RPMI7951 (cell line): ENCODE results near the gene CLEC11A. TPM values are rescaled to one million over a fixed set of nuclear protein-coding genes. Genes with fewer than 3 reads are reported as not detected.

Experiments
- DNase-seq: peaks from one replicate; pipeline ENCODE4 v3.0.0-alpha.2; 2012; ENCODE audit warnings: low read depth
- total RNA-seq: library from RNA; depleted of rRNA; stranded (reverse); fragments of >200 nt; shearing (Covaris generic); gene quantifications from 2 replicates; pipeline ENCODE4 v1.2.3, GENCODE V29; 2014; rRNA removed

The CLEC11A gene
- 149 and 186 TPM in 2 replicates for total RNA-seq

- peak; percentile 92 for DNase-seq
Measured at GRCh38 chr19:50723069-50723468, at the start of gene CLEC11A. Gene CLEC11A (plus strand): TSS chr19:50723364. CDS start chr19:50723526, 162 bp downstream.

GRCh38 chr19:50676625-50677197 lies 46.5 kb upstream of the CLEC11A start:
- DNase-seq = no peak

GRCh38 chr19:50677636-50678035 lies 45.5 kb upstream of the CLEC11A start:
- DNase-seq = no peak

GRCh38 chr19:50678323-50678722 lies 44.8 kb upstream of the CLEC11A start:
- no peak for DNase-seq

GRCh38 chr19:50679177-50680125 lies 43.7 kb upstream of the CLEC11A start:
- DNase-seq = peak; percentile 78

GRCh38 chr19:50686310-50687032 lies 36.7 kb upstream of the CLEC11A start:
- DNase-seq = no peak

GRCh38 chr19:50688766-50689165 lies 34.4 kb upstream of the CLEC11A start:
- no peak for DNase-seq

- no peak for DNase-seq
Measured at GRCh38 chr19:50690439-50690838, 32.7 kb upstream of the CLEC11A start.

GRCh38 chr19:50693064-50693975 lies 29.8 kb upstream of the CLEC11A start:
- DNase-seq = no peak

- DNase-seq = no peak
Measured at GRCh38 chr19:50694815-50695145, 28.4 kb upstream of the CLEC11A start.

GRCh38 chr19:50695251-50696093 lies 27.7 kb upstream of the CLEC11A start:
- DNase-seq = no peak

- no peak for DNase-seq
Measured at GRCh38 chr19:50696094-50696483, 27.1 kb upstream of the CLEC11A start.

GRCh38 chr19:50697414-50698124 lies 25.6 kb upstream of the CLEC11A start:
- no peak for DNase-seq

GRCh38 chr19:50701367-50701985 lies 21.7 kb upstream of the CLEC11A start:
- no peak for DNase-seq

GRCh38 chr19:50702158-50702870 lies 20.9 kb upstream of the CLEC11A start:
- no peak for DNase-seq

GRCh38 chr19:50702871-50703829 lies 20.0 kb upstream of the CLEC11A start:
- peak; percentile 32 for DNase-seq
